Activated CD4-positive, alpha-beta T cell treated with anti-CD3 and anti-CD28 coated beads for 4 hours (primary cell): ENCODE data around the gene PLEKHM2.

Experiments
- DNase-seq, 2 donors: peaks; one replicate each; pipeline ENCODE4 v3.0.0-alpha.2; 2020

The PLEKHM2 gene

GRCh38 chr1:15744122-15744679, 60.1 kb downstream of the PLEKHM2 start:
- DNase-seq: no peak

DNA sequence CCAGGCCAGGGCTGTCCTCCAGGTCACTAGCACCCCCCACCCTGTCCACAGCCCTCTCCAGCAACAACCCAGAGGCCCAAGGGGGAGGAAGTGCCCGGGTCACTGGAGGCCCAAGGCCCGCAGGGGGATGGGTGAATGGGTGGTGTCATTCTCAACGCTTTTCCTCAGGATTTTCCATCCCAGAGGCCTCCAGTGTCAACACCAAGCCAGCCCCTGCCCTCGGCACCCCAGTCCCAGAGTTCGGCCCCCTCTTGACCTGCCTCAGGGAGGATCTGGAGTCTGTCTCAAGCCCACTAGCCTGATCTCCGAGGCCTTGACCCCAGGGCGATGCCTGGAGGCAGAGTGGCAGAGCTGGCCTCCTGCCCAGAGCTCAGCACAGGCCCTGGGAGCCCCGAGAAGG, 63.3 kb downstream of the PLEKHM2 start:
- no peak for DNase-seq

DNA sequence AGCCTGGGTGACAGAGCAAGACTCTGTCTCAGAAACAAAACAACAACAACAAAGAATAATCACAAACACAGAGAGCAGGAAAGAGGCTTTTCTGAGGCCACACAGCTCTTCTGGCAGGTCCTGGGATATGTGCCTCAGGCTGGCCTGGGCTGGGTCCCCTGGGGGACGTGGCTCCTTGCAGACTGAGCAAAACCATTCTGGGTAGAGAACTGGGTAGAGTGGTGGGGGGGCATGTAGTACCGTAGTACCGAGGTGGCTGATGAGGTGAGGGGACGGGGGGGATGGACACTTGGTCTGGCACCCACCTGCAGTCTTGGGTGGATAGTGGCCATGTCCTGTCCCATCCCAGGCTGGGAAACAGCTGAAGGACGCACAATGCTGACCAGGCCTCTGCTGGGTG, 64.1 kb downstream of the PLEKHM2 start:
- no peak for DNase-seq

DNA sequence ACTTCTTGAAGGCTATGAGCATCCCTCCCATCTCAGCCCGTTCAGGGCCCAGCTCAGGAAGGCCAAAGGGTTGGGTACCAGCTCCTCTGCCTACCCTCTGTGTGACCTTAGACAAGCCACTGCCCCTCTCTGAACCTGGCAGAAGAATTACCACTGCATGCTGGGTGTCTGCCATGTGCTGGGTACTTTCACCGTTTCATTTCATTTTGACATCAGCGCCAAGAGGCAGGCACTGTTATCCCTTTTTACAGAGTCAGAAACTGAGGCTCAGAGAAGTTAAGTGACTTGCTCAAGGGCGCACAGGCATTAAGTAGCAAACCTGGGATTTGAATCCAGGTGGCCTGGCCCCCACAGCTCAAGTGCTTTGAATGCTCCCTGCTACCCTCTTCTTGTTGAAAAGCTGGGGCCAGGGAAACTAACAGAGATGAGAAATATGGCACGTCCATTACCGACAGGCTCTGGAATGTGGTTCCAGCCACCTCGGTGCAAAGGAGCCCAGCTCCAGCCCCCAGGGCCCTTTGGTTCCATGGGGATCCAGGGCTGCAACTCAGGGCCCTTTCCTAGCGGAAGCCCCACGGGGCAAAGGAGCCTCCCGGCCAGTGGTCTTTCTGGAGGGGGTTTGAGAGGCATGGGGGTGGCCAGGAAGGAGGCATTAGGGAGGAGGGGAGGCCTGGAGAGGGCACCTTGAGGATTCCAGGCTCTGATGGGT, 64.7 kb downstream of the PLEKHM2 start:
- no peak for DNase-seq

DNA sequence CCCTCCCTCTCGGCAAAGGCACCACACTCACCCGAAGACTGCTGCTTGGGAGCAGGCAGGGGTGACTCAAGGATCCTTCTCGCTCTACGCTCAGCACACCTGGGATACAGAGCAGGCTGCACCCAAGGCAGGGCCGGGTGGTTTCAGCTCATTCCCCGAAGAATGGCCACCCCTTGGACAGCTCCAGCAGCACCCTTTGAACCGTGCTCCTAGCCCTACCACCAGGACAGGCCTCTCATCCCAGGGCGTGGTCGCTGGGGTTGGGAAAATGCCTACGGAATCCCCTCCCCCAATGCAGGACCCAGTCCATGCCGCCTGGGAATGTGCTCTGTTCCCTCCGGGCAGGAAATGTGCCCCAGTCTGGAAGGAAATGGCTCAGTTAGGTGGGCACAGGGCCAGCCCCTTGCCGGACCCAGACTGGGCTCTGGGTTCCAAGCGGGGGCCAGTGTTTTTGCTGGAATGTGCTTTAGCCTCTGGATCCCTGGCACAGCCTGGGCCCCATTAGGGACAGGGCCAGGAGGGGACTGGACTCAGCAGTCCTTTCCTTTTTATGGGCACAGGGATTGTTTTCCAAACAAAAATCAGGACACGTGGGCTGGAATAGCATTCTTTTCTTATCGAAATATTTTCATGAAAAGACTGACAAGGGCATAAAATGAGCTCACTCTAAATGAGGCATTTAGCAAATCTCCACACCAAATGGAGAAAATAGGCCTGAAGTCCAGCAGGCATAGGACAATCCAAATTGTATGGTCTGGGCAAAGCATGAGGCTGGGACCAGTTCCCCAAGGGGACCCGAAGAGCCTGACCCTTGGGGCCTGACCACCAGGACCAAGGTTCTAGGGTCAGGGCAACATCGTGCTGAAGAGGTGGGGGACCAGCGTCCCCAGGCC, 65.5 kb downstream of the PLEKHM2 start:
- DNase-seq: no peak

DNA sequence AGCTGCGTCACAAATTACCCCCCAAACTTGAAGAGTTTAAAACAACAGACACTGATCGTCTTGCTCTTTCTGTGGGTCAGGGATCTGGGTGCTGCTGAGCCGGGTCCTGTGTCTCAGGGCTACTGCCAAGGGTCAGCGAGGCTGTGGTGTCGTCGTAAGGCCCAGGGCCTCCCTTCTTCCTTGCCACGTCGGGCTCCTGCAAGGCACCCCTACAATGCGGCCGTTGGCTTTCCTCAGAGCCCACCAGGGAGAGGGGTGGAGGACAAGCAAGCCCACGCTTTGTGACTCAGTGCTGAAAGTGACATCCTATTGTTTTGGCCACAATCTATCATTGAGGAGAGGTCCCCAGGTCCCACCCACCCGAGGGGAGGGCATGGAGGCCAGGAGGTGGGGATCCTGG, 66.8 kb downstream of the PLEKHM2 start:
- no peak for DNase-seq

- no peak for DNase-seq
Observed at GRCh38 chr1:15751717-15752116, 67.6 kb downstream of the PLEKHM2 start.

GRCh38 chr1:15753776-15754175, 69.7 kb downstream of the PLEKHM2 start:
- DNase-seq: no peak

GRCh38 chr1:15755021-15755645, 71.0 kb downstream of the PLEKHM2 start:
- no peak for DNase-seq

DNA sequence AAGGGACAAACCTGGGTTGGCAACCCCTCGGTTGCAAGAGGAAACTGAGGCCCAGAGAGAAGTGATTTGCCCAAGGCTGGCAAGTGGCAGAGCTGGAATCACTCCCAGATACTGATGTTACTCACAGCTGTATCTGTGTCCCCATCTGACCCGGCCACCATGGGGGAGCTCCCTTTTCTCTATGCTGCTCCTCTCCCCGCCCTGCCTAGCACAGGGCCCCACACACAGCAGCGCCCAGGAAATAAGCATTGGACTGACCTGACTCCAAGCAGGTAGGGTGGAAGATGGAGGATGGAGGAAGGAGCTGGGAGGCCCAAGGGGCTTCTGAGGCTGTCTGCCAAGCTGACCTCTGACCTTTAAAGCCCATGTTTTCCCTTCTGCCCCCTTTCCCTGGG, 71.5 kb downstream of the PLEKHM2 start:
- DNase-seq: no peak

DNA sequence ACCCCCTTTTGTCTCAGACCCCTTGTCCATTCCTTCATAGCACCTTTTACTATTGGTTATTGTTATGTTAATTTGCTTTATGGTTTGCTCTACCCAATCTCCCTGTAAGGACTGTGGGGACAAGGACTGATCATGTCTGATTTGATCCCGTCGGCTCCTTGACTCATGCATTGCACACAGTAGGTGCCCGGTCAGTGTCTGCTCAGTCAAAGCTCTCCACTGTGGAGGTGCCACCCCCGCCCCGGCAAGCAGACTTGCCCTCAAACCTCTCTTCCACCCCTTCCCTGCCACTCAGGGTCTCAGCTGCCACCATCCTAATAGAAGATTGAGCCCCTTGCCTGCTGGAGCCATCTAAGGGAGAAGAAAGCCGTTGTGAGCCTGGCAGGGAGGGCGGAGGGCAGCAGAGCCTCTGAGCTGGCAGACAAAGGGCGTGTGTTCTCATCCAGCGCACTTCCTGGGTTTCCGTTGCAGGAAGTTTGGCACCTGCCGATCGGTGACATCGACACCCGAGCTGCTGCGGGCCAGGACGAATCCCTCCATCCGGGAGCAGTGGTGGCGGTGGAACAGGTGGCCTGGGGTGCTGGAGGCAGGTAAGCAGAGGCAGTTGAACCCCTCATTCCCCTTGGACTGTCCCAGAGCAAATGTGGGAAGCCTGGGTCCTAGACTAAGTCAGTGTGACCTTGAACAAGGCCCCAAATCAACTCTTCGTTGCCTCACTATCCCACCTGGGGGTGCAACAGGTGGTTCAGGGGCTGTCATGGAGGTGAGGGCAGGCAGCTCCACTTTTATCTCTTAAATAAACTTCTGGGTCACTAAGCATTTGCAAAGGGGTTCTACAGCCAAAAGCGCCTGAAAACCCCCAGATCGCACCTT, 72.3 kb downstream of the PLEKHM2 start:
- DNase-seq: no peak

- no peak for DNase-seq
Observed at GRCh38 chr1:15757016-15757543, 73.0 kb downstream of the PLEKHM2 start.

DNA sequence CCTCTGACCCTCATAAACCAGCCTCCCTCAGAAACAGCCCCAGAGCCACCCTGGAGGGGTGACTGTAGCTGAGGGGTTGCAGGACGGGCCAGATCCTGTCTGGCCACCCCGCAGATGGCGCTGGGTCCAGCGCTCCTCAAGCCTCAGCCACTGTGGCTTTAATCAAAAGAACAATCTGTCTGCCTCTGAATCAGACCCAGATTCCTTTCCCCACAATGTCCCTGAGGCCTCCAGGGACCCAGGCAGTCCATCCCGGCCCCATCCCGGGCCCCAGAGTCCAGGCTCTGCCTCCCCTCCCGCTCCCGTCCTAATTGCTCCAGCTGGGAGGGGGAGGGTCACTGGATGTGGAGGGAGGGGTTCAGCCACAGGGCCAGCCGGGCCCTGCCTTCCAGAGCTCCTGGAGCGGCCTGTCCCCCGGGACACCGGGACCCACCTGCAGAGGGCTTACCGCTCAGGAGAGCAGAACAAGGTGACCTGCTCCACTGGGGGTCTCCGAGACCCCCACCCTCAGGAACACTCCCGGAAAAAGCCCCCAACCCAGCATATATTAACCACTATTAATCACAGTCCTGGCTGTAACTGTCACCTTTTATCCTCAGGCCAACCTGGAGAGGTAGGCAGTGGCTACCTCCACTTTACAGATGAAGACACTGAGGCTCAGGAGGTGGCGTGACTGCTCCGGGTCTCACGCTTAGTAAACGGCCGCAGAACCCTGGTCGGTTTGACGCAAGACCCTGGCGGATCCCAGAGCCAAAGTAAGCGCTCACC, 73.6 kb downstream of the PLEKHM2 start:
- DNase-seq: no peak

DNA sequence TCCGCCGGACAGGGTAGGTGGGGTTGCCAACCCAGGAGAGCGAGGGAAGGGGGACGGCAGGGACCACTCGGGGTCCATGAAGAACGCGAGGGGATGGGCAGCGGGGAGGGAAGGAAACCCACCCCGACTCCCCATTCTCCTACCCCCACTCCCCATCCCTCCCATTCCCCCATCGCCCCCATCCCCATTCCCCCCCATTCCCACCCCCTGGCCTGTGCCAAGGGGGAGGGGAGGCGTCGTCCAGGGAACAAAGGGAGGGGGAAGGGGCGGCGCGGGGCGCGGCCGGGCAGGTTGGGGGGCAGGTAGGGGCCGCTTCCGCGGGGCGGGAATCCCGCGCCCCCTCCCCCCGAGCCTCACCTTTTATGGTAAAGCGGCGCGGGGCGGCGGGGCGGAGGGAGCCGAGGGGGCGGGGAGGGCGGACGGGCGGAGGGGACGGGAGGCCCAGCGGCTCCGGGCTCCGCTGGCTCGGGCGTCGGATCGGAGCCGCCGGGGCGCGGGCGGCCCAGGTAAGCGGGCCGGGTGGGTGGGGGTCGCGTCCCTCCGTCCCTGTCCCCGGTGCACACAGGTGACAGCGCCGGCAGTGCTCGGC, 74.3 kb downstream of the PLEKHM2 start, which contains the start of gene FBLIM1:
FBLIM1 (plus strand) TSS at position 453 of the 589 bp plus-strand sequence. CDS start 6,189 bp downstream, outside the sequence.
- no peak for DNase-seq

DNA sequence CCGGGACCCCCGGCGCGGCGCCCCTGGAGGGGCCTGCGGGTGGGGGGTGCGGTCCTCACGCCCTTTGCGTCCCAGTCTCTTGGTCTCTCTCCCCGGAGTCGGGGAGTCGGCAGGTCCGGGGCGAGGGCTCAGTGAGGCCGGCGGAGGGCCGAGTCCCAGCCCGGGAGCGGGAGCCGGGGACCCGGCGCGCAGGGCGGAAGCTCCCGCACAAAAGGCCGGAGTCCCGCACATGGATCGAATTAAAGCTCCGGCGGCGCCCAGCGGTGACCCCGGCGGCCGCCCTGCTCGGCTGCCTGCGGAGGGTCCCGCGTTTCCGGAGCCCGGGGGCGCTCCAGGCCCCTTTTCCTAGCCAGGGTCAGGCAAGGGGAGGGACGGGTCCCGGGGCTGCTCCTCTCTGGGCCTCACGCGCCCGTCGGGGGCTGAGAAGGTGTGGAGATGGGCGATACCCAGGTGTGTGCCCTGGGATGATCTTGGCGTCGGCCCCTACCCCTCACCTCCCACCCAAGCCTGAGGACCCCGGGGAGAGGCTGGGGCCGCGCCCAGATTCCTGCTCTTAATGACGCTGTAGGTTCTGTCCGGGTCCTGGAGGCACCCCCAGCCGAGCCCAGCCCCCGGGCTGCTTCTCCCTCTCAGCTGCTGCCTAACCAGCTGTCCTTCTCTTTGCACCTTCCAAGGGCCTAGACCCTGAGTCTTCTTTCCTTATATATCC, 75.0 kb downstream of the PLEKHM2 start:
- DNase-seq: no peak

DNA sequence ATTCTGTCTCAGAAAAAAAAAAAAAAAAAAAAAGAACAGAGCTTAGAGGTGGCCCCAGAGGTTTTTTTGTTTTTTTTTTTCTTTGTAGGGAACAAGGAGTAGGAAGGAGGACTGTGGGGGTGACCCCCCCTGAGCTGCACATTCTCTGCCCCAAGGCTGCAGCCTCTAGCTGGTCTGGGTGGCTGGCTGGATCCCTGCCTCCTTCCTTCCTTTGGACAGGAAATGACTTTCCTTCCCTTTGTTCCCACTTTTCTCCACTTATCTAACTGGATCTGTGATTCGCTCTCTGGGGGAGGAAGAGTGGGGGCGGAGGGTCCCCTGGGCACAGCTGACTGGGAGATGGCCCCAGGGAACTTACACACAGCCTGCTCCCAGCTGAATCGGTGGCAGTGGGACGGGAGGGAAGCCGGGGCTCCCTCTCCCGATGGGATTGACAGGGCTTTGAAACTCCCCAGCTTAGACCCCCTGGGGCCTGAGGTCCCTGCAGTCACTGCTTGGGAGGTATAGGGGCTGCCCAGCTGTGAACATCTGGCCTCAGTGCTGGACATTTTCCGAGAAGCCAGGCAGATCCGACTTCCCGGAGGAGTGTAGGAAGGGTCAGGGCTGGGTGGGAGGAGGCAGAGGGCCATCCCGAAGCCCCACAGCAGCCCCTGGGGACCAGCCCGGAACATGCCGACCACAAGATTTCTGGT, 76.5 kb downstream of the PLEKHM2 start:
- no peak for DNase-seq

DNA sequence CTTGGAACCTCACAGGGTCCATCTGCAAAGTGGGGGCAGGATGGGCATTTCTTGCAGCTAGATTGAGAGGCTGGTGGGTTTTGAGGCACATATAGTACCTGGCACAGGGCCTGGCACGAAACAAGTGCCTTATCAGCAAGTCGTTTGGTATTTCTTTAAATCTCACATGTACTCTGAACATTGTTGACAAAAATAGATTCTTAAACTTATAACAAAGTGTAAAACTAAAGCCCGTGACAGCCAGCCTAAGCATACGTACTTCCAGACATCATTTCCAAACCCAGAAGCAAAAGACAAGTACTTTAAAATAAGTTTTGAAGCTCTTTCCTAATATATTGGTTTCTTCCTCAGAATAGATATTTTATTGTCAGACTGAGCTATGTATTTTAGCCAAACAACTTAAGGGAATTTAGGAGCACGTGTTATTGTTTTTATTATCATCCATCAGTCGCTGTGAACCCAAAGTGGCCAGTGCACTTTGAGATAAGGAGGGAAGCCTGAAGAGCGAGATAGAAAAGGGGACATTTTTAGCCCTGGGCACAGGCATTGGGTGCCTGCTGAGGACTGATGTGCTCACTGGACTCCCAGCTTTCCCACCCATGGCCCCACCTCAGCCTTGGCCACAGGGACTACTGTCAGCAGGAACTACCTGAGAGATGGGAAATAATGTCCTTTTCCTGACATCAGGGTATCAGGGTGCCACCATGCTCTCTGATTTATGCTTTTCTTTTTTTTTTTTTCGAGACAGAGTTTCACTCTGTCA, 77.4 kb downstream of the PLEKHM2 start:
- no peak for DNase-seq

- no peak for DNase-seq
Observed at GRCh38 chr1:15762546-15762945, 78.4 kb downstream of the PLEKHM2 start.

GRCh38 chr1:15764269-15764764, 80.2 kb downstream of the PLEKHM2 start:
- no peak for DNase-seq
